HepG2 (cell line): ENCODE data around the gene SETD1A. TPM values are rescaled to one million over a fixed set of nuclear protein-coding genes. Genes with fewer than 3 reads are reported as not detected.

Experiments
- ATF7-NPFF ChIP-seq: sonication (generic); formaldehyde crosslinking; IDR thresholded peaks from 2 replicates; pipeline ENCODE4 v1.8.1; 2023; ENCODE audit warnings: mild to moderate bottlenecking, low read depth, missing genetic modification reagents, moderate library complexity
- ATM ChIP-seq: fragments of 450-650 bp; IDR thresholded peaks from 2 replicates; pipeline ENCODE4 v1.7.1; 2017; ENCODE audit warnings: mild to moderate bottlenecking, borderline replicate concordance
- BCL6 ChIP-seq: IDR thresholded peaks from 2 replicates; pipeline ENCODE4 v1.6.1; 2016; ENCODE audit warnings: missing genetic modification reagents, missing compliant biosample characterization
- EZH2 ChIP-seq: conservative IDR thresholded peaks from 2 replicates; pipeline ENCODE4 v1.6.1; 2012; ENCODE audit warnings: mild to moderate bottlenecking, low read depth, low read length, moderate library complexity
- HNF4G ChIP-seq, 2 experiments: sonication (generic) in 1 of 2; formaldehyde crosslinking in 1 of 2; IDR thresholded peaks; 2 replicates each; pipeline versions ENCODE4 v1.4.0 to v1.6.1; 2011 to 2020; ENCODE audit warnings: borderline replicate concordance in 2 of 2, low read depth in 2 of 2, mild to moderate bottlenecking in 2 of 2, low read length in 1 of 2, missing genetic modification reagents in 1 of 2, moderate library complexity in 1 of 2
- KLF12 ChIP-seq: sonication (generic); formaldehyde crosslinking; IDR thresholded peaks from 2 replicates; pipeline ENCODE4 v1.4.0; 2020; ENCODE audit warnings: missing genetic modification reagents, borderline replicate concordance
- NCOA1 ChIP-seq: sonication (generic); formaldehyde crosslinking; IDR thresholded peaks from 2 replicates; pipeline ENCODE4 v1.9.0; 2021; ENCODE audit warnings: missing genetic modification reagents
- PLSCR1 ChIP-seq: sonication (generic); formaldehyde crosslinking; IDR thresholded peaks from 2 replicates; pipeline ENCODE4 v1.5.0; 2020; ENCODE audit warnings: missing genetic modification reagents, mild to moderate bottlenecking, borderline replicate concordance
- TBX3 ChIP-seq: fragments of 450-650 bp; IDR thresholded peaks from 2 replicates; pipeline ENCODE4 v1.6.1; 2017; ENCODE audit warnings: antibody characterized with exemption, mild to moderate bottlenecking, inconsistent platforms, borderline replicate concordance
- ZBTB20 ChIP-seq: sonication (generic); formaldehyde crosslinking; IDR thresholded peaks from 2 replicates; pipeline ENCODE4 v1.8.1; 2023; ENCODE audit warnings: missing genetic modification reagents, low read depth, mild to moderate bottlenecking, borderline replicate concordance
- ZBTB49 ChIP-seq: sonication (generic); formaldehyde crosslinking; IDR thresholded peaks from 2 replicates; pipeline ENCODE4 v1.4.0; 2020; ENCODE audit warnings: missing genetic modification reagents, borderline replicate concordance
- ZFP82 ChIP-seq: sonication (generic); formaldehyde crosslinking; IDR thresholded peaks from 2 replicates; pipeline ENCODE4 v1.5.1; 2020; ENCODE audit warnings: mild to moderate bottlenecking, missing genetic modification reagents, borderline replicate concordance
- ZNF20 ChIP-seq: sonication (generic); formaldehyde crosslinking; IDR thresholded peaks from 2 replicates; pipeline ENCODE4 v1.4.0; 2020; ENCODE audit warnings: mild to moderate bottlenecking, moderate library complexity, missing genetic modification reagents
- ZNF484 ChIP-seq: sonication (generic); formaldehyde crosslinking; IDR thresholded peaks from 2 replicates; pipeline ENCODE4 v1.5.1; 2020; ENCODE audit warnings: mild to moderate bottlenecking, low read depth, missing genetic modification reagents, borderline replicate concordance
- ZNF572 ChIP-seq: sonication (generic); formaldehyde crosslinking; IDR thresholded peaks from 2 replicates; pipeline ENCODE4 v1.5.1; 2020; ENCODE audit warnings: mild to moderate bottlenecking, missing genetic modification reagents
- polyA plus RNA-seq, 8 experiments: library from polyadenylated mRNA; depleted of rRNA in 3 of 8; stranded (reverse) in 7 of 8; unstranded in 1 of 8; fragments of >200 nt; fragmentation: Illumina TruSeq in 4 of 8; extraction: Trizol in 4 of 8; gene quantifications; 2 replicates each; pipeline versions ENCODE4 v1.2.1 to v1.2.3, GENCODE V29; 2011 to 2016; ENCODE audit warnings: low read depth in 4 of 8, missing spikeins in 1 of 8, mixed read lengths in 1 of 8; ENCODE audit not compliant: insufficient read depth in 1 of 8
- total RNA-seq, 5 experiments: library from RNA; depleted of rRNA; stranded (reverse); fragments of >200 nt; fragmentation: Illumina TruSeq; extraction: Trizol; gene quantifications; 2 replicates each; pipeline ENCODE4 v1.2.3, GENCODE V29; 2016; ENCODE audit warnings: low read depth in 1 of 5
- TF ChIP-seq, protein P1 (sequence below): sonication (generic); formaldehyde crosslinking; IDR thresholded peaks from 2 replicates; pipeline ENCODE4 v1.8.0; 2022; ENCODE audit warnings: mild to moderate bottlenecking, missing genetic modification reagents
- TF ChIP-seq, protein P2 (sequence below): IDR thresholded peaks from 2 replicates; pipeline ENCODE4 v1.6.1; 2016; ENCODE audit warnings: mild to moderate bottlenecking

Gene SETD1A
- total and polyA plus RNA-seq, 2 of the 13 experiments (the other 11 are each of a cell fraction or from before 2014, with no cell fraction given): 3.8 to 5.6 TPM

DNA sequence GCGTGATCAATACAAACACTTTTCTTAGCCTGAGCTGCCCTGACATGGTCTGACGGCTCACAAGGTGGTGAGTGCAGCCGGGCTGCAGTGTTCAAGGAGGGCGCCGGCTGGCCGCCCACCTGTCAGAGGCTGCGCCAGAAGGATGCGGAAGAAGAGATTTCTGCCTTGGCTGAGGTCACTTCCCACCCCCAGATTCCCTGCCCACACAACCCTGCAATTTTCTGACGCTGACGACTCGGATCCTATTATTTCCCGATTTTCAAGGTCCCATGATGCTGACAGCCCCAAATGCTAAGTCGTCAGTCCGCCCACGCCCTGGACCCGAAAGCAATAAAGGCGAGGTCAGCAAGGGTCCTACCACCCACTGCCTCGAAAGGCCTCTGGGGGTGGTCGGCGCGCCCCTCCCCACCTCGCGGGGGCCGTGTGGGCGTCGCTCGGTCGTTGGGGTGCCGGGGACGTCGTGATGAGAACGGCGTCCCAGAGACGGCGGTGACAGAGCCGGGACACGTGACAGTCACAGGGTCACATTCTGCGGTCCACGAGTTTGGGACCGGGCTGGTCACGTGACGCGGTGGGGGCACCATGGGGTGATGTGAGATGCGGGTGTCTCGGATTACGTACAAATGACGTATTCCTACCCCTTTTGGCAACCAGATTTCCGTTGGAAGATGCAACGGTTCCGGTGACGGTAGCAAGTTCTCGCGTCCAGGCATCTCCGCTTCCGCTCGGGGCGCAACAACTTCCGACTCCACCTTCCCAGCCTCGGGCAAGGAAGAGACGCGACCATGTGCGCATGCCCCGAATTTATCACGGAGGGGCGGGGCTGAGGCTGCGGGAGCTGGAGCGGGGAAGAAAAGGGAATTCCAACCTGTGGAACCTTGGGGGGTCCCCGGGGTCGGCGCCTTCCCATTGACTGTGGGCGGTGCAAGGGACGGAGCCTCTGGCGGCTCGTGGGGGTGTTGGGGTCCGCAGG lies 75.5 kb downstream of the SETD1A start, which contains the start of gene STX4 (continued):
- TF ChIP-seq ZBTB49 (CRISPR knock-in tag): no peak
- TF ChIP-seq PLSCR1: no peak
- no peak for TF ChIP-seq HNF4G (IDR thresholded peaks at IDR 0.05; ENCODE audit: borderline replicate concordance, low read depth, low read length)
- TF ChIP-seq HNF4G (CRISPR knock-in tag; IDR thresholded peaks at IDR 0.05; ENCODE audit: borderline replicate concordance, low read depth): 0 out of 2 replicates have a peak, but pooled peaks have one; percentile 59
- peak; percentile 87 for TF ChIP-seq ATF7-NPFF (CRISPR knock-in tag)
- TF ChIP-seq NCOA1 (CRISPR knock-in tag): 0 out of 2 replicates have a peak, but pooled peaks have one; percentile 51
- TF ChIP-seq, protein P1, sequence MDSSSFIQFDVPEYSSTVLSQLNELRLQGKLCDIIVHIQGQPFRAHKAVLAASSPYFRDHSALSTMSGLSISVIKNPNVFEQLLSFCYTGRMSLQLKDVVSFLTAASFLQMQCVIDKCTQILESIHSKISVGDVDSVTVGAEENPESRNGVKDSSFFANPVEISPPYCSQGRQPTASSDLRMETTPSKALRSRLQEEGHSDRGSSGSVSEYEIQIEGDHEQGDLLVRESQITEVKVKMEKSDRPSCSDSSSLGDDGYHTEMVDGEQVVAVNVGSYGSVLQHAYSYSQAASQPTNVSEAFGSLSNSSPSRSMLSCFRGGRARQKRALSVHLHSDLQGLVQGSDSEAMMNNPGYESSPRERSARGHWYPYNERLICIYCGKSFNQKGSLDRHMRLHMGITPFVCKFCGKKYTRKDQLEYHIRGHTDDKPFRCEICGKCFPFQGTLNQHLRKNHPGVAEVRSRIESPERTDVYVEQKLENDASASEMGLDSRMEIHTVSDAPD (CRISPR knock-in tag): peak; percentile 25; the same call in 1 of the 2 replicates
- peak; percentile 16; the same call in 1 of the 2 replicates for TF ChIP-seq ZFP82 (CRISPR knock-in tag)
- TF ChIP-seq TBX3: peak; percentile 32; the same call in 1 of the 2 replicates
- TF ChIP-seq, protein P2, sequence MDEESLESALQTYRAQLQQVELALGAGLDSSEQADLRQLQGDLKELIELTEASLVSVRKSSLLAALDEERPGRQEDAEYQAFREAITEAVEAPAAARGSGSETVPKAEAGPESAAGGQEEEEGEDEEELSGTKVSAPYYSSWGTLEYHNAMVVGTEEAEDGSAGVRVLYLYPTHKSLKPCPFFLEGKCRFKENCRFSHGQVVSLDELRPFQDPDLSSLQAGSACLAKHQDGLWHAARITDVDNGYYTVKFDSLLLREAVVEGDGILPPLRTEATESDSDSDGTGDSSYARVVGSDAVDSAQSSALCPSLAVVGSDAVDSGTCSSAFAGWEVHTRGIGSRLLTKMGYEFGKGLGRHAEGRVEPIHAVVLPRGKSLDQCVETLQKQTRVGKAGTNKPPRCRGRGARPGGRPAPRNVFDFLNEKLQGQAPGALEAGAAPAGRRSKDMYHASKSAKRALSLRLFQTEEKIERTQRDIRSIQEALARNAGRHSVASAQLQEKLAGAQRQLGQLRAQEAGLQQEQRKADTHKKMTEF (CRISPR knock-in tag): peak; percentile 84
- no peak for TF ChIP-seq ZNF20 (CRISPR knock-in tag)
- no peak for TF ChIP-seq ZNF484 (CRISPR knock-in tag)
- no peak for TF ChIP-seq EZH2
- TF ChIP-seq ZBTB20 (CRISPR knock-in tag): peak; percentile 82; the same call in 1 of the 2 replicates
- TF ChIP-seq ZNF572 (CRISPR knock-in tag): peak; percentile 86; the same call in 1 of the 2 replicates
- TF ChIP-seq KLF12 (CRISPR knock-in tag): no peak
- peak; percentile 52 for TF ChIP-seq BCL6 (CRISPR knock-in tag)
- no peak for TF ChIP-seq ATM
